GM12892 (cell line): ENCODE measurements around the gene HLA-A.
"Not testable (repeated sequence)": the region's sequence is repeated elsewhere in the genome, so short reads cannot be mapped to it uniquely, and the experiment has no call there.

Experiments
- POLR2A ChIP-seq: IDR thresholded peaks from 2 replicates; pipeline ENCODE4 v1.6.1; 2011; ENCODE audit warnings: low read depth, low read length, control low read depth
- POLR2AphosphoS5 ChIP-seq: IDR thresholded peaks from 2 replicates; pipeline ENCODE4 v1.6.1; 2011; ENCODE audit warnings: low read depth, low read length, control low read depth

- TF ChIP-seq POLR2AphosphoS5, POLR2A: not testable (repeated sequence)
Observed at GRCh38 chr6:29963697-29964096, 21.4 kb downstream of the HLA-A start.
